Activated CD8-positive, alpha-beta memory T cell treated with anti-CD3 and anti-CD28 coated beads, Interleukin-2, amount 10 ng/mL, durations not matched to agents 7 days and 5 days (primary cell): Measurements from ENCODE around the gene PTPRH. TPM values are rescaled to one million over a fixed set of nuclear protein-coding genes. Genes with fewer than 3 reads are reported as not detected.

Experiments
- ATAC-seq: fragments of 150-1000 bp; cut with Tn5 transposase; one replicate; pipeline ENCODE4 v1.10.0; 2021; ENCODE audit warnings: moderate library complexity
- CTCF ChIA-PET: fragments of 350-600 bp; sonication (Branson Sonifier 250); formaldehyde crosslinking; loops from one replicate; lab custom pipeline; 2021; ENCODE audit warnings: antibody characterized with exemption; lab: Charles Lee
- DNase-seq: peaks from one replicate; pipeline ENCODE4 v3.0.0-alpha.2; 2020
- H3K27ac Mint-ChIP-seq: one replicate; pipeline ENCODE4 v1.8.0; 2021; ENCODE audit warnings: mild to moderate bottlenecking, mixed read lengths
- H3K27me3 Mint-ChIP-seq: one replicate; pipeline ENCODE4 v1.8.0; 2021; ENCODE audit warnings: mixed read lengths
- H3K36me3 Mint-ChIP-seq: one replicate; pipeline ENCODE4 v1.8.0; 2021; ENCODE audit warnings: mild to moderate bottlenecking, mixed read lengths
- H3K4me1 Mint-ChIP-seq: one replicate; pipeline ENCODE4 v1.8.0; 2021; ENCODE audit warnings: mixed read lengths
- H3K4me3 Mint-ChIP-seq: one replicate; pipeline ENCODE4 v1.8.0; 2021; ENCODE audit warnings: mild to moderate bottlenecking, moderate library complexity, mixed read lengths
- H3K9me3 Mint-ChIP-seq: one replicate; pipeline ENCODE4 v1.8.0; 2022; ENCODE audit warnings: low read depth, mixed read lengths
- total RNA-seq, 2 experiments: library from RNA; stranded (reverse); gene quantifications; one replicate each; pipeline ENCODE4 v1.2.3, GENCODE V29; 2021

The PTPRH gene
- total RNA-seq, 2 experiments from 2014 or later = not detected

DNA sequence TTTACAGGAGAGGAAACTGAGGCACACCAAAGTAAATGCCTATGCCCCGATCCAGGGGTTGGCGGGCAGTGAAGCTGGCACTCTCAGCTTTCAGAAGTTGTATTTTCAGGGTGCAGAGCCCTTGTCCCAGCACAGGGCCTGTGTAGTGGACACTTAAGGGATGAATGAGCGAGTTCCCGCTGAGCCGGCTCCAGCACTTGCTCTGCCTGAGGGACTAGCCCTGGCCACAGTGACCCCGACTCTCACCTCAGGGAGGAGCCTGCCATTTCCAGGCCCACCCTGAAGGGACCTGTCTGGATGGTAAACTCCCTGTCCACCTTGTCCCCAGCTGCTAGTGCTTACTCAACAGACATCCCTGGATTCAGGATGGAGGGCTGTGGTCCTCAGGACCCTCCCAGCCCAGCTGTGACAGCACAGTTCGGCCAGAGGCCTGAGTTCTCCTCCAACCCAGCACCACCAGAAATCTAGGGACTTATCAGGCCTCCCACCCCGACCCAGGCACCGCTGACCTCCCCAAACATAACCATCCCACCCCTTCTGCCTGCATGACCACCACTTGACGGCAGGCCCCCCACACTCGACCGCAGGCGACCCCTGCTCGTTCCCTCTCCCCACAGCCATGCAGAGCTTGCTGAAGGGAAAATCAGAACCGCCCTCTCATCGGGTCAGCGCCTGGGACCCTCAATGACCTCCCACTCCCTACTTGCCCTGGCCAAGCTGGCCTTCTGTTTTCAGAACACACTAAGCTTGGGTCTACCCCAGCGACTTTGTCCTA is 41.1 kb upstream of the PTPRH start:
- H3K4me1 Mint-ChIP-seq = peaks cover 45% of the 10 kb centered on the region
- H3K9me3 Mint-ChIP-seq = no peaks in the 10 kb centered on the region
- CTCF ChIA-PET = interaction anchor here (1.6 kb wide), 1 partner anchor 12 kb away, joined by 3 read pairs; no protein-coding TSS in a partner anchor
- ATAC-seq (no peak), DNase-seq (no peak)
- H3K27me3 Mint-ChIP-seq = no peaks in the 10 kb centered on the region
- peaks cover 34% of the 10 kb centered on the region for H3K36me3 Mint-ChIP-seq
- H3K27ac Mint-ChIP-seq = peak overlapping the region; percentile 100
- H3K4me3 Mint-ChIP-seq = no peak overlapping the region

- H3K9me3 Mint-ChIP-seq = no peaks in the 10 kb centered on the region
- H3K27ac Mint-ChIP-seq = no peak overlapping the region
- CTCF ChIA-PET = no interaction called here
- peaks cover 30% of the 10 kb centered on the region for H3K36me3 Mint-ChIP-seq
- H3K27me3 Mint-ChIP-seq = no peaks in the 10 kb centered on the region
- ATAC-seq (no peak), DNase-seq (no peak)
- peaks cover 45% of the 10 kb centered on the region for H3K4me1 Mint-ChIP-seq
- no peak overlapping the region for H3K4me3 Mint-ChIP-seq
Measured at GRCh38 chr19:55249841-55250240, 40.5 kb upstream of the PTPRH start.

- H3K9me3 Mint-ChIP-seq = no peaks in the 10 kb centered on the region
- CTCF ChIA-PET = interaction anchor here (0.7 kb wide), 1 partner anchor 88 kb away, joined by 3 read pairs; no protein-coding TSS in a partner anchor
- no peaks in the 10 kb centered on the region for H3K27me3 Mint-ChIP-seq
- DNase-seq (no peak), ATAC-seq (no peak)
- H3K27ac Mint-ChIP-seq = no peak overlapping the region
- peaks cover 42% of the 10 kb centered on the region for H3K4me1 Mint-ChIP-seq
- H3K4me3 Mint-ChIP-seq = no peak overlapping the region
- H3K36me3 Mint-ChIP-seq = peaks cover 28% of the 10 kb centered on the region
Measured at GRCh38 chr19:55248704-55249103, 39.4 kb upstream of the PTPRH start.

- Mint-ChIP-seq H3K9me3 (no peaks in the 10 kb centered on the region), H3K4me1 (peaks cover 37% of the 10 kb centered on the region), H3K27ac (no peak overlapping the region), H3K36me3 (peaks cover 27% of the 10 kb centered on the region), H3K4me3 (no peak overlapping the region), H3K27me3 (no peaks in the 10 kb centered on the region)
- ATAC-seq (no peak), DNase-seq (no peak)
- CTCF ChIA-PET = interaction anchor here (0.7 kb wide), 1 partner anchor 87 kb away, joined by 3 read pairs; no protein-coding TSS in a partner anchor
Measured at GRCh38 chr19:55248166-55248675, 38.9 kb upstream of the PTPRH start.

DNA sequence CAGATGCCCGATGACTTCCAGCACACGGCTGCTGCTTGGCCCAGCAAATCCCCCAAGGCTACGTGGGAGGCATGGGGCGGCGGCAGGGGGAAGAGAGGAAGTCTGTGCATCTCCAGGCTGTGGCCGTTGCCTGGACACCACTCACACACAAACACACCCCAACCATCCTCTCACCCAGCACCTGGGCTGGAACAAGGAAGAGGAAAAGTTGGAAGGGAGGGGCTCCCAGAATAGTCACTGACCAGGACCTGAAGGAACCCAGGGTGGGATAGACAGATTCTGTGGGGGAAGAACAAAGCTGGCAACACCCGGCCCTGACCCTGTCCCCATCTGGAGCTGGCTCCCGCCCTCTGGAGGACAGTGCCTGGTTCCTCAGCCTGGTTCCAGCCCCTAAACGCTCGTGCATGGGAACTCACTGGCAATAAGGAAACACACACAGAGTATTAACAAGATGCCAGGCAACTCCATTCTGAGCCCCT is 38.4 kb upstream of the PTPRH start:
- DNase-seq (no peak), ATAC-seq (no peak)
- Mint-ChIP-seq H3K27me3 (no peaks in the 10 kb centered on the region), H3K4me1 (peaks cover 33% of the 10 kb centered on the region), H3K4me3 (no peak overlapping the region), H3K36me3 (peaks cover 29% of the 10 kb centered on the region), H3K9me3 (no peaks in the 10 kb centered on the region), H3K27ac (no peak overlapping the region)
- CTCF ChIA-PET = no interaction called here

DNA sequence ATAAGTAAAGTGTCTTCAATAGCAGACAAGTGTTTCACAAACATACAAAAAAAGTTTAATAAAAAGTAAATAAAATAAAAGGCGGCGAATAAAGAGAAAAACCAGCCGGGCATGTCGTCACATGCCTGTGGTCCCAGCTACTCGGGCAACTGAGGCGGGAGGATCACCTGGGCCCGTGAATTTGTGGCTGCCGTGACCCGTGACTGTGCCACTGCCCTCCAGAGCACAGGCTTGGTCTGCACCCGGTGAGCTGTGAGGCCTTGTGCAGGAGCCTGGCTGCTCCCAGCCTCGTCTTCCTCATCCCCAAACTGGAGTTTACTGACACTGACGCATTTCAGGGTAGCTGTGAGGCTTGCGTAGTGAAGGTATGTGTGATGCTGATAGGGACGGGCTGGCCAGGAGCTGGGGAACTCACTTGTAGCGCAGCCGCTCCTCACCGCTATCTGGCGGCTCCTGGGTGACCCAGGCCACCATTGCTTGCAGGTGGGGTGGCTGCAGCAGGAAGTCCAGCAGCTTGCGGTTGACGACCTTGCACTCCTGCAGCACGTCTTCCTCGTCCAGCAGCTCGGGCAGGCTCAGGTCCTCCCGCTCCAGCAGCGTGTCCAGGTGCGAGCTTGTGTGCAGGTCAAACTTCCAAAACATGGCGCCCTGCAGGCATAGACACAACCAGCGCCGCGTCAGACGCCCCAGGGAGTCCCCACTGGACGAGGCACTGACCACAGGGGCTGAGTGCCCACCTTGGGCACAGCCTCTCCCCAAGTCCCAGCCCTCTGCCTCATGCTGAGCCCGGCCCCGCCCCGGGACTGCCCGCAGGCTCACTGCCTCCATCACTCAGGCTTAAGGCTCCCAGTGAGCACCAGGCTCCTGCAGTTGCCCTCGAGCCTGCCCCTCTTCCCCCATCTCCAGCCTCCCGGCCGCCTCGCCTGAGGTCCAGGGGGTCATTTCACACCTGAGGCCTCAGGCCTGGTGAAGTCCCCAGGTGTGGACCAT is 37.5 kb upstream of the PTPRH start:
- CTCF ChIA-PET = no interaction called here
- Mint-ChIP-seq H3K4me1 (peaks cover 25% of the 10 kb centered on the region), H3K36me3 (peaks cover 30% of the 10 kb centered on the region), H3K27ac (no peak overlapping the region), H3K9me3 (no peaks in the 10 kb centered on the region), H3K27me3 (no peaks in the 10 kb centered on the region), H3K4me3 (no peak overlapping the region)
- ATAC-seq = no peak
- DNase-seq = no peak

DNA sequence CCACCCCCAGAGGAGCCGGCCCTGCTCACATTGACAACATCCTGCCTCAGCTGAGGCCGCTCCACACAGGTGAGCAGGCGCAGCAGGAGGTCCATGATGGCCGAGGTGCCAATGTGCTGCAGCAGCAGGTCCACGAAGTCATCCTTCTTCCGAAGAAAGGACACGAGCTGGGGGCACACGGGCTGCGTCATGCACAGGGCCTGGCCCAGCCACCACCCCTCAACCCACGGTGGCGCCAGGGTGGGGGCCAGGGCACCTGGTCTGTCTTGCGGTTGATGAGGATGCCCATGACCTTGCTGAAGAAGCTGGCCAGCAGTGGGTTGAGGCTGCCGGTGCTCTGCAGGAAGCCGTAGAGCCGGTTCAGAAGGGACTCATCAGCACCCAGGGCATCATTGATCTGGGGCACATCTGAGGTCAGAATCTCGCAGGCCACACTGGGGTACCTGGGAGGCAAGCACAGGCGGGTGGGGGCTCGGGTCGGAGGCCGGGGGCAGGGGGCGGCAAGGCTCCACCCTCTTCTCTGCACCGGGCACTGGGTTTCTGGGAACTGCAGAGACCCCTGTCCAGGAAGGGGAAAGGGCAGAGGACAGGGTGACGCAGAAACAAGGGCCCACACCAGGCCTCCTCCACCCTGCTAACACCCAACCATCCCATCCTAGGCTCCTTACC is 36.1 kb upstream of the PTPRH start:
- Mint-ChIP-seq H3K36me3 (peaks cover 26% of the 10 kb centered on the region), H3K4me3 (no peak overlapping the region), H3K27ac (no peak overlapping the region), H3K4me1 (peaks cover 12% of the 10 kb centered on the region), H3K27me3 (no peaks in the 10 kb centered on the region), H3K9me3 (no peaks in the 10 kb centered on the region)
- CTCF ChIA-PET = no interaction called here
- no peak for ATAC-seq
- no peak for DNase-seq

GRCh38 chr19:55244004-55244680 is 34.8 kb upstream of the PTPRH start:
- no peak overlapping the region for H3K4me3 Mint-ChIP-seq
- no peaks in the 10 kb centered on the region for H3K9me3 Mint-ChIP-seq
- DNase-seq (no peak), ATAC-seq (no peak)
- peaks cover 12% of the 10 kb centered on the region for H3K4me1 Mint-ChIP-seq
- peaks cover 30% of the 10 kb centered on the region for H3K36me3 Mint-ChIP-seq
- no peaks in the 10 kb centered on the region for H3K27me3 Mint-ChIP-seq
- CTCF ChIA-PET = no interaction called here
- H3K27ac Mint-ChIP-seq = no peak overlapping the region

GRCh38 chr19:55242517-55242916 is 33.2 kb upstream of the PTPRH start:
- Mint-ChIP-seq H3K27ac (peak overlapping the region; percentile 31), H3K9me3 (no peaks in the 10 kb centered on the region), H3K4me1 (peaks cover 5% of the 10 kb centered on the region), H3K27me3 (no peaks in the 10 kb centered on the region), H3K4me3 (no peak overlapping the region), H3K36me3 (peaks cover 37% of the 10 kb centered on the region)
- no peak for ATAC-seq
- CTCF ChIA-PET = no interaction called here
- DNase-seq = no peak

DNA sequence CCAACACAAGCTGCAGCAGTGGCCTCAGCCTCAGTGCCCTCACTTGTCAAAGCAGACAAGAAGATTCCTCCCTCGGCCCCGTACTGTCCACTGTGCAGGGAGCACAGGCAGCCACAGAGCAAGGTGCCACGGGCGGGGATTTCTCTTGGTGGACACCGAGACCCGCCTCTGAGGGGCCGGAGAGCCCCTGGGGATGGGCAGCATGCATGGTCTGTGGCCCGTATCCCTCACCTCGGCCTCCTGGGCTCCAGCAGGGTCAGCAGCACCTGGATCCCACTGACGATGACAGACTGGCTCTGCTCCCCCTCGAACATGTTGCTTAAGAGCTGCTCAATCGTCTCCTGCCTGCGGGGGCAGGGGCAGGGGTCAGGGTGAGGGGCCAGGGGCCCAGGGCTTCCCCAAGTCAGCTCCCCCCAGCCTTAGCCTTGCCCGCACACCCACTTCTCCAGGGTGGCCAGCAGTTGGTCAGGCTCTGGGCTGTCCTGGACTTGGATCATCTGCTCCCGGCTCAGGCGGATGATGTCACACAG is 32.7 kb upstream of the PTPRH start:
- no peak for ATAC-seq
- Mint-ChIP-seq H3K27ac (no peak overlapping the region), H3K4me3 (no peak overlapping the region), H3K27me3 (no peaks in the 10 kb centered on the region), H3K4me1 (peaks cover 5% of the 10 kb centered on the region), H3K36me3 (peaks cover 42% of the 10 kb centered on the region), H3K9me3 (no peaks in the 10 kb centered on the region)
- CTCF ChIA-PET = no interaction called here
- no peak for DNase-seq

DNA sequence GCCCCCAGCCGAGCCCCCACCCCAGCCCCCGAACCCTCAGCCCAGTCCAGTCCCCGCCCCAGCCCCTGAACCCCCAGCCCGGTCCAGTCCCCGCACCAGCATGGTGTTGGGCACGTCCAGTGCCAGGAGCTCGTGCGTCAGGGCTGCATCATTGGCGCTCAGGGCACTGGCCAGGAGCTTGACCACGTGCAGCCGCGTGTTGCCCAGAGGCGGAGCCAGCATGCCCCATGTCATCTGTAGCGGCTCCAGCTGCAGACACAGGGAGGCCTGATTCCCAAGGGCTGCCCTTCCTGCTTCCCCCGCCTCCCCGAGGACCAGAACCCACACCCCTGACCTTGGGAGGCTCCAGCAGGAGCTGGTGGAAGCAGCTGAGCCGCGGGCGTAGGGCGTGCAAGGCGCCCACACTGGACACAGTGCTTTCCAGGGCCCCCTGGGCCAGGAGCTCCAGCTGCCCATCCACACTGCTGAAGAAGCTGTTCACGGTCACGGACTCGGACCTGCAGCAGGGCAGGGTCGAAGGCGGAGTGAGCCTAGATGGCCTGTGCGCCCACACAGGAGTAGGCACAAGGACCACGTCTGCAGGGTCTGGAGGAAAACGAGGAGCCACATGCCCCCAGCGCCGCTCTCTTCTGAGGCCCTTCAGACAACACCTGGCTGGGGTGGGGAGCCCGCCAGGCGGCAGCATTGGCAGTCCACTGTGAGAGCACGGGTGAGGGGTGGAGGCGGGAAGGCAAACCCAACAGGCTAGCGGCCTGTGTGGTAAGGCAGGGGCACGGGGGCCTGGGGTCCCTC is 32.0 kb upstream of the PTPRH start:
- Mint-ChIP-seq H3K27ac (no peak overlapping the region), H3K9me3 (no peaks in the 10 kb centered on the region), H3K36me3 (peaks cover 48% of the 10 kb centered on the region), H3K27me3 (no peaks in the 10 kb centered on the region), H3K4me1 (peaks cover 5% of the 10 kb centered on the region), H3K4me3 (no peak overlapping the region)
- DNase-seq (no peak), ATAC-seq (no peak)
- CTCF ChIA-PET = interaction anchor here (0.9 kb wide), 1 partner anchor 14 kb away, joined by 3 read pairs; no protein-coding TSS in a partner anchor

DNA sequence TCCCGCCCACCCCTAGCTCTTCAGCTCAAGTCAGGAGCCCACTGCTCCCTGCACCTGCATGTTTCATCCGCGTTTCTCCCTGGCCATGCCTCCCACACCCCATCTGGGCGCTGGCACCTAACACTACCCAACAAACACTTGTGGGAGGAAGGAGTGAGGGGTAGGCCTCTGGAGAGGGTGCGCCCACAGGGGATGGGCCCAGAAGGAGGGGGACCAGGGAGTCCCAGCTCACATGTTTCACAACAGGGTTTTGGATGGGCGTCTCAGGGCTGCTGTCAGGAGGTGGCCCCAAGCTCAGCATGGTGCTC is 31.4 kb upstream of the PTPRH start:
- ATAC-seq (no peak), DNase-seq (no peak)
- Mint-ChIP-seq H3K4me3 (no peak overlapping the region), H3K27me3 (no peaks in the 10 kb centered on the region), H3K36me3 (peaks cover 51% of the 10 kb centered on the region), H3K9me3 (no peaks in the 10 kb centered on the region), H3K4me1 (peaks cover 5% of the 10 kb centered on the region), H3K27ac (no peak overlapping the region)
- CTCF ChIA-PET = interaction anchor here (0.9 kb wide), 1 partner anchor 15 kb away, joined by 3 read pairs; no protein-coding TSS in a partner anchor
